HG03442 (cell line): ENCODE data around the gene CCDC39.

Experiments
- ATAC-seq: cut with Tn5 transposase; IDR thresholded peaks from one replicate; pipeline ENCODE4 v1.9.1; 2021; ENCODE audit warnings: mild to moderate bottlenecking, moderate library complexity; ENCODE audit not compliant: unreplicated experiment

Gene CCDC39

GRCh38 chr3:180679178-180680096, at the start of gene CCDC39:
CCDC39 (minus strand) TSS chr3:180679489; CDS start chr3:180679380, 109 bp downstream.
- ATAC-seq = peak; percentile 95

DNA sequence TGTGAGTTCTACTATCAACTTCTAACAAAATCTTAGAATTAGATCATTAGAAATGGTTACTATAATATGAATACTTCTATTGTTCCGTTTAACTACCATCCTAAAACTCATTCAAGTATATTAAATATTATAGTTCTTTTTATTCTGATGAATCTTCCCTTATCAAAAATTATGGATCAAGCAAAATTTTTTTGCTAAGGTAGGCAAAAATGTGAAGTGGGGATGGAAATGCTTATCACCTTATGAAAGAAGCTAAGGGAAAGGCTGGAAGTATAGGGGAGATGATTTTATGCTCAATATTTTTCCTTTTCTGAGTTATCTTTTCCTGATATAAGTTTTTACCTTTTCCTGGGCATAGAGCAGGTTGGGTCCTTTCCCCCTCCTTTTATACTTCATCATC, 40.7 kb upstream of the CCDC39 start:
- no peak for ATAC-seq

DNA sequence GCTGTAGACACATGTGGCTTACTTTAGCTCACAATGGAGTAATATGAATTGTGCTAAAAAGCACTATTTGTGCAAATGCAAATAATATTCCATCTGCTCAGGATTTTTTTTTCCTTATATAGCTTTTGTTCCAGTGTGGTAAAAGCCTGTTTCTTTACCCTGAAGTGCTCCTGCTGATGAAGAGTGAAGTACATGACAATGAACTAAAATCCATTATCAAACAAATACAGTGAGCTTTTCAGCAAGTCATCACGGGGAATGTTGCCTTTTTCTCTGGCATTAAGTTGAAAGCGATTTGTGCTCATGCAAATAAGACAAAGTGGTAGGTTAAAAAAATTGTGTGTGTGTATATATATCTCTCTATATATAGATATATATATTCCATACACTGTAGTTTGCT, 28.6 kb upstream of the CCDC39 start:
- no peak for ATAC-seq

DNA sequence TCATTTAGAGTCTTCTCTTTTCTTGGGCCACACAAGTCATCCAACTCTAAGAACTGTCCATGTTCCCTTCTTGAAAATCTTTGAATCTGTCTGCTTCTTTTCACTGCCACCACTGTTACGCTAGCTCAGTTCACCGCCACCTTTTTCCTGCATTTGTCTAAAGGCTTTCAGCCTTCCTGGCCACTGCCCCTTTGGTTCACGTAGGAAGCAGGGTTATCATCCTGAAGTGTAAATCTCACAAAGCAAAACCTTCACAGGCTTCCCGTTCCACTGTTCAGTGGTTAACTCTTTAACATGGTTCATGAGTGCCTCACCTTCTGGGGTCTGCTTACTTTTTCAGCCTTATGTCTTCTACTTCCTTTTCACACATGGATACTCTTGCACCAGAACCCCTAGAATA, 26.3 kb upstream of the CCDC39 start:
- ATAC-seq = no peak

GRCh38 chr3:180704532-180704931, 25.2 kb upstream of the CCDC39 start:
- ATAC-seq = no peak

- no peak for ATAC-seq
Observed at GRCh38 chr3:180700941-180701340, 21.7 kb upstream of the CCDC39 start.

DNA sequence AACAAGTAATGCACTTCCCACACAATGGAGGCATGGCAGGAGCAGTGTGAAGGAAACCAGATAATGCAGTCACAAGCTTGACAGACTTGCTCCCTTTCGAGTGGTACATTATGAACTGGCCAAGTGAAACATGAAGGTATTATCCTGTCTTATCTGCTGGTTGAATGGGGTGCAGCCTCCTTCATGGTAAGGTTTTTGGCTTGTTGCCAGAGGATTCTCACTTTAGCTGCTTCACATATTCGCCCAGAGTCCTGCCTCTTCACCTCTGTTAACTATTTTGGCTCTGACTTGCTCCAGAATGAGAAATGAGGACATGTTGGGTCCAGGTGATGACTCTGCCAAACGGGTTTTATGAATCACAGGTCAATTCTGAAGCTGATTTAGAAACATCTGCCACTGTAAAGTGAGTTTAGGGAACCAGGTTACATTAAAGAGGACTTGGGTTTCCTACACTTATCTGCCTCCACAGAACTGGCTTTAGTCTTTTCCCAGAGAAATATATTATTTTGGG, 19.5 kb upstream of the CCDC39 start:
- ATAC-seq = no peak

DNA sequence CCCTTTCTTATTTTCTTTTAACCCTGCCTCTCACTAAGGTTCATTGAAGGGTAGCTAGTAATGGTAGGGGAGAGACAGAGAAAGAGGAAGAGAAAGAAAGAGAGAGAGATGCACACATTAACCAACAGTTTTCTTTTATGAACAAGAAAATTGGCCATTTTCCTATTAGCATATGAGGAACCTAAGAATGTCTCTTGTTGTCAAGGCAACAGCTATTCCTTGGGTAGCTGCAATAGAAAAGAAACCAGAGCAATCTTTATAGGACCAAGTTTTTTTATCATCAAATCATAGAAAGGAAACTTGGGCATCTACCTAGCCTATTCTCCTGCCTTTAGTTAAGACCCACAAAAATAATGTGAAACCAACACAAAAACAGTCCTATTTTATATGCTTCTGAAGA, 15.0 kb upstream of the CCDC39 start:
- ATAC-seq = no peak

DNA sequence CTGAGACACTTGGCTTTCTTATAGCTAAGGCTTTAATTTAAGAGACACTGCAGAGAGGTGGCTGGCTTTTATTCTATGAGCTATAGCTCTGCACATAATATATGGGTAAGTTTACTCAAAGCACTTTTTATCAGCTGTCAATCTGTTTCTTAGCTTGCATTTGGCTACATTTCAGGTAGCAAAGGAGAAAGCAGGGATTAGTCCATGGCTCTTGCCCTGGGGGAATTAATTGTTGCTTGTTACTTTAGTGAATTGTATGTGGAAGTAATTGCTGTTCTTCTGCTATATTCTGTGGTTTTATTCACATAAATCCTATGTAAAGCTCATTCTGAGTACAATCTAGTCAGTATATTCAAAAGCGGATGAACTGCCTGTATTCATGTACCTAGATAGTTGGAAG, 14.4 kb upstream of the CCDC39 start:
- ATAC-seq = no peak

GRCh38 chr3:180690061-180690460, 10.8 kb upstream of the CCDC39 start:
- no peak for ATAC-seq

GRCh38 chr3:180684807-180685206, 5.5 kb upstream of the CCDC39 start:
- no peak for ATAC-seq

GRCh38 chr3:180683816-180684215, 4.5 kb upstream of the CCDC39 start:
- ATAC-seq = no peak

DNA sequence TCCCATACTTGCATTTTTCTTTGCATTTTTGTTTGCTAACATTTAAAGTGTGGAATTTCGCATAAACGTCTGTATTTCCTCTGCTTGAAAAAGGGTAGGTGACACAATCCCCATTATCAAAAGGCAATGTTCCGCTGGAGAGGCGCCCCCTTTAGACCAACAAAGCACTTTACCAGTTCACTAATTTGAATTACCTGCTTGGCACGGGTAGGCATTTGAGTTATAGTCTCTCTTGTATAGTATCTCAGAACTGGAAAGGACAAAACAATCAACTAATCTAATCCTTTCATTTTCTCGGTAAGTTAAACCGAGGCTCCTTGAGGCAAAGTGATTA, 775 bp upstream of the CCDC39 start:
- ATAC-seq = peak; percentile 40

DNA sequence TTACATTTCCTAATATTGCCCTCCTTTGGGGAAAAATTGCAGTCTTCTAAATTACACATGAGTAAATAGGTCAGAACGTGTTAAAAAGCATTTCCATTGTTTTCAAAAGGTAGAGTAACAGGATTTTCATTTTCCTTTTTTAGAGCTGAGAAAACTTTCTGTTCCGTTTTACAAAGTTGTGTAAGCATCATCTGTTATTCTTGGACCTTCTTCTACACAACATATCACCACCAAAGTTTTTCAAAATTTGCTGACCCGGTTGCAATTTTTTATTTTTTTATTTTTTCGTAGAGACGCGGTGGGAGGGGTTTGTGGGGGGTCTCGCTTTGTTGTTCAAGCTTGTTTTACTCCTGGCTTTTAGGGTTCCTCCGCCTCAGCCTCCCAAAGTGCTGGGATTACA, 1.1 kb downstream of the CCDC39 start:
- ATAC-seq = no peak

GRCh38 chr3:180661444-180661843, 17.8 kb downstream of the CCDC39 start:
- no peak for ATAC-seq

GRCh38 chr3:180657094-180657493, 22.2 kb downstream of the CCDC39 start:
- ATAC-seq = no peak

DNA sequence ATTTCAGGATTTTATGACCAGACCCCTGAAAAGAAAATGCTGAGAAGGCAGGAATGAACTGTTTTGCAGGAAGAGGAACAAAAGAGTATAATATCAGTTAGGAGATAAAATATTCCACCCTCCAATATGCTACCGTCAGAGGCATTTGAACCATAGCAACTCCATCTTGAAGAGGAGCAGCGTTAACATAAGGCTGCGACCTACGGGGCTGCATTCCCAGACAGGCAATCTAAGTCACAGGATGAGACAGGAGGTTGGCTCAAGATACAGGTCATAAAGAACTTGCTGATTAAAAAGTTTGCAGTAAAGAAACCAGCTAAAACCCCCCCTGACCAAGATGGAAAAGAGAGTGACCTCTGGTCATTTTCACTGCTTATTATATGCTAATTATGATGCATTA, 22.9 kb downstream of the CCDC39 start:
- ATAC-seq = no peak

- ATAC-seq = peak; percentile 66
Observed at GRCh38 chr3:180646187-180646790, 33.0 kb downstream of the CCDC39 start.

DNA sequence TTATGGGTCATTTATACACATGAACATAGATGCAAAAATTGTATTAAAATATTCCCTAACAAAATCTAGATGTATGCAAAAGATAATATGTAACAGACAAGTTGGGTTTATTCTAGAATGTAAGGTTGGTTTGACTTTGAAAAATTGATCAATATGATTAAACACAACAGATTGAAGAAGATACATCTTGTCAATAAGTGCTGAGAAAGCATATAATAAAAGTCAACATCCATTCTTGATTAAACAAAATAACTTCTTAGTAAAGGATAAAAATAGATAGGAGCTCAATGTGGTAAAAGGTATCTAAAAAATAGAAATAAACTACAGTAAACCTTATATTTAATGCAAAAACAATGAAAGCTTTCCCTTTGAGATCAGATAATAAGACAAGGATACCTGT, 38.3 kb downstream of the CCDC39 start:
- no peak for ATAC-seq

GRCh38 chr3:180633722-180634121, 45.6 kb downstream of the CCDC39 start:
- no peak for ATAC-seq

DNA sequence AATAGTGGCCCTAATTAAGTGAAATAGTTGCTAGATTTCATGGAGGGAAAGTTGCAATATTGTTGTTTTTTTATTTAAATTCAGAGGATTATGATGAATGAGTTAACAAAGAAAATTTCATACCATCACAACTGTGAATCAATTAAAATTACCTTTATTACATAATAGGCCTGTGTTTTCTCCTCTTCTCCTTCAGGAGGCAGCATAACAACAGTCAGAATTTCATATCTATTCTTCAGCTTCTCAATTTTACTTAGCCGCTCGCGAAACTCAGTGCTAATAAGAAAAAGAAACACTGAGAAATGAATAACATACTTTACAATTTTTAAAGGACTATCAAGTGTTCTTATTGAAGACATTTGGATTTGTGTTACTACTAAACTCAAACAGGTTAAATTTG, 48.0 kb downstream of the CCDC39 start:
- no peak for ATAC-seq

- ATAC-seq = no peak
Observed at GRCh38 chr3:180630371-180630770, 48.9 kb downstream of the CCDC39 start.
